Stomach (tissue), 9 donors: ENCODE measurements around the gene CLCA2. TPM values are rescaled to one million over a fixed set of nuclear protein-coding genes. Genes with fewer than 3 reads are reported as not detected.

Experiments
- DNase-seq, 2 donors: peaks; one replicate each; pipeline versions ENCODE4 v3.0.0 to v3.0.0-alpha.2; 2013 to 2019
- H3K27ac ChIP-seq, 5 donors: fragments of 200-600 bp in 4 of 5; sonication (generic) in 4 of 5; one replicate each; pipeline ENCODE4 v1.5.1; 2013 to 2019; ENCODE audit warnings: mild to moderate bottlenecking in 1 of 5, moderate library complexity in 1 of 5
- H3K27me3 ChIP-seq, 3 donors: fragments of 200-600 bp; sonication (generic); one replicate each; pipeline ENCODE4 v1.5.1; 2017 to 2019; ENCODE audit warnings: mixed run types in 1 of 3
- H3K36me3 ChIP-seq, 4 donors: fragments of 200-600 bp; sonication (generic); 1 replicate in 3 of 4; 2 replicates in 1 of 4; pipeline ENCODE4 v1.5.1; 2016 to 2019
- H3K4me1 ChIP-seq, 4 donors: fragments of 200-600 bp; sonication (generic); one replicate each; pipeline ENCODE4 v1.5.1; 2016 to 2019
- H3K4me3 ChIP-seq, 4 donors: fragments of 200-600 bp; sonication (generic) in 3 of 4; one replicate each; pipeline ENCODE4 v1.5.1; 2016 to 2019; ENCODE audit warnings: mild to moderate bottlenecking in 1 of 4
- H3K9me3 ChIP-seq, 4 donors: fragments of 200-600 bp; sonication (generic); one replicate each; pipeline ENCODE4 v1.5.1; 2016 to 2019
- CTCF ChIP-seq, 7 experiments: fragments of 450-650 bp in 4 of 7; fragments of 200-600 bp in 3 of 7; sonication (generic) in 3 of 7; IDR thresholded peaks; one replicate each; pipeline ENCODE4 v1.5.1; 2016 to 2019; ENCODE audit warnings: antibody characterized with exemption in 7 of 7, control low read depth in 2 of 7, mild to moderate bottlenecking in 1 of 7
- EP300 ChIP-seq: sonication (generic); formaldehyde crosslinking; IDR thresholded peaks from one replicate; pipeline ENCODE4 v1.6.1; 2017; ENCODE audit warnings: antibody characterized with exemption
- POLR2A ChIP-seq, 4 donors: fragments of 450-650 bp; IDR thresholded peaks; one replicate each; pipeline ENCODE4 v1.6.1; 2016; ENCODE audit warnings: antibody characterized with exemption in 4 of 4, control low read depth in 2 of 4, mild to moderate bottlenecking in 1 of 4, moderate library complexity in 1 of 4
- POLR2AphosphoS5 ChIP-seq, 3 donors: sonication (generic); formaldehyde crosslinking; IDR thresholded peaks; one replicate each; pipeline ENCODE4 v1.6.1; 2016; ENCODE audit warnings: antibody characterized with exemption in 3 of 3
- WGBS, 5 donors: extraction: QIAGEN DNeasy Blood & Tissue Kit in 3 of 5; methylation state at CpG; one replicate each; pipeline versions ENCODE4 v1.1.5 to v1.1.7; 2013 to 2018; 5-methylcytosine and 5-hydroxymethylcytosine counted together
- intact Hi-C: fragments of 100-400 bp; cut with DNase I; formaldehyde crosslinking; loops from one replicate; pipeline ENCODE4 v1.15.1; 2023; ENCODE audit warnings: low total_unique reads
- polyA plus RNA-seq, 3 donors: library from polyadenylated mRNA; stranded (reverse); fragments of 200-250 nt; gene quantifications; one replicate each; pipeline ENCODE4 v1.2.3, GENCODE V29; 2013
- total RNA-seq, 5 donors: library from RNA; depleted of rRNA; stranded (reverse); fragments of >200 nt; gene quantifications; one replicate each; pipeline versions ENCODE4 v1.1.0 to v1.2.3, GENCODE V29; 2014 to 2016
- donor health status: healthy with polysubstance abuse.
- donor health status: Bipolar disorder and iron deficiency.
- donor health status: healthy.

The CLCA2 gene
- total and polyA plus RNA-seq, 8 donors, result 4.1 to 34.8 TPM; not detected in 6

GRCh38 chr1:86416343-86416742, 7.6 kb upstream of the CLCA2 start:
- DNase-seq, result peak in 1 of 2 donors; percentile 79
- peaks cover 0 to under 1% (median 0%) of the 10 kb centered on the region in 4 donors for H3K4me1 ChIP-seq
- WGBS, 5 donors, result 50 to 68% (median 59%) methylated on average over 6 of the region's 6 CpGs
- intact Hi-C loops, result no loop called here
- H3K27ac ChIP-seq, result no peak overlapping the region
- TF ChIP-seq CTCF (IDR thresholded peaks at IDR 0.05) (no peak), POLR2A (IDR thresholded peaks at IDR 0.05) (no peak), EP300 (no peak), POLR2AphosphoS5 (IDR thresholded peaks at IDR 0.05) (no peak)
- no peak overlapping the region for H3K4me3 ChIP-seq
- no peaks in the 10 kb centered on the region for H3K27me3 ChIP-seq
- H3K9me3 ChIP-seq, result no peaks in the 10 kb centered on the region
- no peaks in the 10 kb centered on the region for H3K36me3 ChIP-seq

DNA sequence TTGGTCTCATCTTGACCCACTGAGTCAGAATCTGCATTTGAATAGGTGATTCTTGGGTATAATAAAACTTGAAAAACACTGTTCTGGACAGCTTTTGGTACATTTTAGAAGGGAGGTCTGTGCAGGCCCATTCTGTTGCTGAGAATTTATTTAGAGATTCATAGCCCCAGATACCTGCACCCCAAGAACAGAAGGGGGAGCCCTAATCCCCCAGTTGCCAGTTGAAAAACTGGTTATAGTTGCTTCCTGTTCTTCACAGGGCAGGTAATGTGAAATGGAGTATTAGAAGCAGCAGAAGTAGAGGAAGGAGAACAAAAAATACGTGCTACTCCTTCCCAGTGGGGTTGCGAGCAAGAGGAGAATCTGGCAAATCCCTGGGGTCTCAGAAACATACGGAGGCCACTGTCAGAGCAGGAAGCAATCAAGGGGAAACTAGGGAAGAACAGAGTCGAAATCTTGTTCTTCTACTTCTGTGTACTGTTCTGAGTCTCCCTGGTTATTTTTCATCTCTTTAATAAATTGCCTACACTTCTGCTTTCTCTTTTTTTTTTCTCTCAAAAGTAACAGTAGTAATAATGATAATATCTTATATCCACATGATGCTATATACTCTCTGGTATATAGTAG, 4.6 kb upstream of the CLCA2 start:
- WGBS, 5 donors, result 26 to 52% (median 46%) methylated on average over 4 of the region's 4 CpGs
- intact Hi-C loops, result no loop called here
- DNase-seq, result peak in 1 of 2 donors; percentile 63
- Histone ChIP-seq H3K27me3 (peaks cover 0 to 21% (median 7%) of the 10 kb centered on the region in 3 donors), H3K9me3 (no peaks in the 10 kb centered on the region), H3K36me3 (no peaks in the 10 kb centered on the region), H3K4me3 (no peak overlapping the region), H3K4me1 (peaks cover 0 to 8% (median 0%) of the 10 kb centered on the region in 4 donors), H3K27ac (no peak overlapping the region)
- no peak for TF ChIP-seq POLR2A (IDR thresholded peaks at IDR 0.05)
- peak in 2 of 7 experiments; percentile 37 to 46 for TF ChIP-seq CTCF (IDR thresholded peaks at IDR 0.05)
- no peak for TF ChIP-seq EP300

DNA sequence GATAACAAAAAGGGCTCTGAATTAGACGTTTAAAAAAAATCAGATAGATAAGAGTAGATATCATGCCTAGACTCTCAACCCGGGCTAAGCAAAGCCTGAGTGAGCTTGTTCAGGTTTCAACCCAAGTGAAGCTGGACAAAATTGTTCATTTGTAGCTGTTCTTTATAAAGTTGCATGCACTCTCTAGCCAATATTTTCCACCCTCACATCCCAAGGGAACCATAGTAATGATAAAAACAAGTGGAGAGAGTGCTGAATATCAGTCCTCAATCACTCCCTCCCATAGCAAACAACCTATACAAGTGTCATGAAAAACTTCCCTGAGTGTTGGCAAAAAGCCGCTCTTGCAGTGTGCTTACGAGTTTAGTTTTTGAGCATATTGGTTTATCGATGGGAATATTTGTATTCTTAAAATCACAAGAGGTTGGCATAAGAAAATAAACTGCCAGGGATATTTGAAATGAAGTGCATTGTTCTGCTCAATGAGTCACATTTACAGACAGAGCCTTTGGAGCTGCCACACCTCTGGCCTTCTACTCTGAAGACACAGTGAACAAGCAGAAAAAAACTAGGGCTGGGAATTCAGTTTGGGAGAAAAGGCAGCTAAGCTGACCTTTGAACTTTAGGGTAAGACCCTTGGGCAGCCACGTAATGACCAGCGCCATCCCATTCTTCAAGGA, 2.2 kb upstream of the CLCA2 start:
- Histone ChIP-seq H3K9me3 (no peaks in the 10 kb centered on the region), H3K4me3 (no peak overlapping the region), H3K4me1 (peaks cover 0 to 8% (median 0%) of the 10 kb centered on the region in 4 donors), H3K36me3 (no peaks in the 10 kb centered on the region), H3K27me3 (peaks cover 0 to 38% (median 7%) of the 10 kb centered on the region in 3 donors), H3K27ac (no peak overlapping the region)
- intact Hi-C loops, result no loop called here
- WGBS, 5 donors, result 43 to 69% (median 61%) methylated on average over 7 of the region's 7 CpGs
- no peak for TF ChIP-seq EP300
- TF ChIP-seq POLR2AphosphoS5 (IDR thresholded peaks at IDR 0.05), result no peak
- TF ChIP-seq POLR2A (IDR thresholded peaks at IDR 0.05), result no peak
- no peak for TF ChIP-seq CTCF (IDR thresholded peaks at IDR 0.05)
- no peak for DNase-seq

DNA sequence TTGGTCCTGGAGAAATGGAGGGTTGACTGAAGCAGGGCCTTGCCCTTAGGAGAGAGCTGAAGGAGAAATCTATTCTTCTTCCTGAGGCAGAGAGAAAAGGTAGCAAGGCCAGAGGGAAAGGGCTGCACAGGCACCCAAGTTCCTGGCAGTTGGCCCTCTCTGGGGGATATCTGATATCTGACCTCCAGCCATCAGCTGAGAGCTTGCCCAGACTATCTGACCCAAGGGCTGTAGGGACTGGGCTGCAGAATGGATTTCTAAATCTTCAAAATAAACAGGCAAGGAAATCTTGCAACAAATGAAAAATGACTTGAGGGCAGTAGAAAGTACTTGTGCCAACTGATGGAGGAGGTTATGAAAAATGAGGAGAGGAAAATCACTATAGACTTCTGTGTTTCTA, 498 bp upstream of the CLCA2 start:
- Histone ChIP-seq H3K9me3 (no peaks in the 10 kb centered on the region), H3K4me3 (no peak overlapping the region), H3K4me1 (peaks cover 0 to 8% (median 0%) of the 10 kb centered on the region in 4 donors), H3K27me3 (peaks cover 0 to 41% (median 7%) of the 10 kb centered on the region in 3 donors), H3K36me3 (no peaks in the 10 kb centered on the region), H3K27ac (no peak overlapping the region)
- TF ChIP-seq POLR2AphosphoS5 (IDR thresholded peaks at IDR 0.05), result no peak
- intact Hi-C loops, result no loop called here
- DNase-seq, result no peak
